Hematopoietic multipotent progenitor cell treated with erythropoietin and hydrocortisone succinate and interleukin-3 and kit ligand, for 17 days (in vitro differentiated cells): ENCODE measurements around the gene ADCY9.
"Not testable (repeated sequence)": the region's sequence is repeated elsewhere in the genome, so short reads cannot be mapped to it uniquely, and the experiment has no call there.

Experiments used
- DNase-seq: peaks from one replicate; pipeline ENCODE4 v3.0.0-alpha.2; 2015; ENCODE audit warnings: low spot score

The ADCY9 gene

GRCh38 chr16:3974751-3975150 lies 141.5 kb downstream of the ADCY9 start:
- DNase-seq = no peak

- no peak for DNase-seq
These were observed 144.5 kb downstream of the ADCY9 start for GRCh38 chr16:3971706-3972105.

- DNase-seq = no peak
These were observed 145.0 kb downstream of the ADCY9 start for GRCh38 chr16:3971261-3971660.

GRCh38 chr16:3968551-3968950 lies 147.7 kb downstream of the ADCY9 start:
- no peak for DNase-seq

GRCh38 chr16:3966681-3967080 lies 149.6 kb downstream of the ADCY9 start:
- no peak for DNase-seq

GRCh38 chr16:3965781-3966582 lies 150.3 kb downstream of the ADCY9 start:
- DNase-seq = no peak

GRCh38 chr16:3965306-3965705 lies 150.9 kb downstream of the ADCY9 start:
- no peak for DNase-seq

- no peak for DNase-seq
These were observed 151.5 kb downstream of the ADCY9 start for GRCh38 chr16:3964686-3965290.

- DNase-seq = no peak
These were observed 152.2 kb downstream of the ADCY9 start for GRCh38 chr16:3963886-3964685.

- no peak for DNase-seq
These were observed 153.0 kb downstream of the ADCY9 start for GRCh38 chr16:3963203-3963602.

- DNase-seq = no peak
These were observed 154.8 kb downstream of the ADCY9 start for GRCh38 chr16:3961449-3961849.

- DNase-seq = not testable (repeated sequence)
These were observed 156.2 kb downstream of the ADCY9 start for GRCh38 chr16:3959926-3960590.

GRCh38 chr16:3959148-3959547 lies 157.1 kb downstream of the ADCY9 start:
- no peak for DNase-seq

GRCh38 chr16:3957344-3957980 lies 158.8 kb downstream of the ADCY9 start:
- DNase-seq = no peak

- DNase-seq = no peak
These were observed 161.8 kb downstream of the ADCY9 start for GRCh38 chr16:3954411-3954921.

- no peak for DNase-seq
These were observed 162.4 kb downstream of the ADCY9 start for GRCh38 chr16:3953728-3954410.

- no peak for DNase-seq
These were observed 163.5 kb downstream of the ADCY9 start for GRCh38 chr16:3952737-3953131.

GRCh38 chr16:3951861-3952736 lies 164.1 kb downstream of the ADCY9 start:
- DNase-seq = no peak

- not testable (repeated sequence) for DNase-seq
These were observed 164.9 kb downstream of the ADCY9 start for GRCh38 chr16:3951380-3951779.
